NCI-H524 treated with DMSO at 0.1 percent for 48 hours (cell line): ENCODE results near the gene PCBP3.

Experiments
- DNase-seq: peaks from one replicate; lab custom pipeline; 2025; lab: John Stamatoyannopoulos, UW

PCBP3 gene

DNA sequence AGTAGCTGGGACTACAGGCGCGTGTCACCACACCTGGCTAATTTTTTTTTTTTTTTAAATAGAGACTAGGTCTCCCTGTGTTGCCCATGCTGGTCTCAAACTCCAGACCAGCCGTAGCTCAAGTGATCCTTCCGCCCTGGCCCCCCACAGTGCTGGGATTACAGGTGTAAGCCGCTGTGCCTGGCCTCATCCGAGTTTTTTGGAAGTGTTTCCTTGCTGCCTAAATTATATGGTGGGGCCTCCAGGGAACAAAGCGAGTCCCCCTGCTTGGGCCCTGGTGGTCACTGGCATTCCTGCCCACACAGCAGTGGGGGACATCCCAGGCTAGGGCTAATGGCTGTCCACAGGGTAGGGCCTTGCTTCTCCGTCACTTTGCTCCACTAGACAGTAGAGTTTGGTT, 143.8 kb downstream of the PCBP3 start:
- DNase-seq: no peak

DNA sequence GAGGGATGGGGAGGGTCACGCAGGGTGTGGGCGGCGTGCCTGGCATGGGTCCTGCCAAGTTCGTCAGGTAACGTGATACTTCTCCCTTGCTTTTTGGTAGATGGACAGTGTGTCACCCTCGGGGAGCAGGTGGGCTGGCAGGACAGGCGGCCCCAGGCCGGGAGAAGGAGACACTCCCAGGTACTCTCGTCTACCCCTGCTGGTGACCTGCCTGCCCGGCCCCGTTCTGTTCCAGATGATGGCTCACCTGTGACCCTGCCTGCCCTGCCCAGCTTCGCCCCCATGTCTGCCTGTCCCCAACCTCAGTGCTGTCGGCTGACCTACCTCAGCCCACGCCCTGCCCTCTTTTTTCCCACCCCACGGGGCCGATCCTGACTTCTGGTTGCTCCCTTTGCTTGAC, 144.7 kb downstream of the PCBP3 start:
- no peak for DNase-seq

DNA sequence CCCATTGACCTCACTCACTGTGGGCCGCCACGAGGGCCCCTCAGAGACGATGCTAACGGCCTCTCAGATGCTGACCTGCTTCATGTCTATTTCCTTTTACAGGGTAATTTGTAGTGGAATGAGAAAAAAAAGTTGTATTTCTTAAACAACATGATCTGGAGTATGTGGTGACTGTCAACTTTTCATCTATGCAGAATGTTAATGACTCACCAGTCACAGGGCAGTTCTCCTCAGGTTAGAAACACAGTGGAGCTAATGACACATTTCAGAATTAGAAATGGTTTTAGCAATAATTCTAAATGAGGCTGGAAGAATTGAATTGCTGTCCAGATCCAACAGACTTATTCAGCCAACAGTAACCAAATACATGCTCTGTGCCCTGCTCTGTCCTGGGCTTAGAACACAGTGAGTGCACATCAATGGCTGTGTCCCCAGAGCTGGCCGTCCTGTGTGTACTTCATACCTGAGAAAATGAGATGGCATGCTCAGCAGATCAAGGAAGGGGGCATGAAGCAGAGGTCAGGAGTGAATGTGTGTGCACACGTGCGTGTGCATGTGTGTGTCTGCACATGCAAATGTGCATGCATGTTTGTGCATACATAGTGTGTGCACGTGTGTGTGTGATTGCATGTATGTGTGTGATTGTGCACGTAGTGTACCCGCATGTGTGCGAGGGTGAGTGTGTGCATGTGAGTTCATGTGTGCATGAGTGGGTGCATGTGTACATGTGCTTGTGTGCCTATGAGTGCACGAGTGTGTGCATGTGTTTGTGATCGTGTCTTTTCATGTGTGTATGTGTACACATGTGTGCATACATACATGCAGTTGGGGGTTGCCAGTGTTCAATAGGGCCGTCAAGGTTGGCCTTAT, 145.3 kb downstream of the PCBP3 start:
- DNase-seq: no peak

DNA sequence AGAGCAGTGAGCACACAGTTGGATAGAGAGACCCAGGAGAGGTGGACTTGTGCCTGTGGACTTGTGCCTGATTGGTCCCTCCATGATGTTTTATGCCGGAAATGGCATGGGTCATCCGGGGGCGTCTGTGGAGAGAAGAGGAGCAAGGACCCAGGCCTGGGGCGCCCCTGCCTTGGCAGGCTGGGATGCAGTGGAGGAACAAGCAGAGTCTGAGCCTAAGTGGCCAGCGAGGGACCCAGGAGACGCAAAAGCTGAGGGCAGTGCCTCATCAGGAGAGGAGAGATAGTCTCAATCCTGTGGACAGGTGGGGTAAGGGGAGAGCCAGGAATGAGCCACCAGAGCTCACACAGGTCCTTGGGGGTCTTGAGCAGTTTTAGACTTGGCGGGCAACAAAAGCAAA, 146.9 kb downstream of the PCBP3 start:
- no peak for DNase-seq

DNA sequence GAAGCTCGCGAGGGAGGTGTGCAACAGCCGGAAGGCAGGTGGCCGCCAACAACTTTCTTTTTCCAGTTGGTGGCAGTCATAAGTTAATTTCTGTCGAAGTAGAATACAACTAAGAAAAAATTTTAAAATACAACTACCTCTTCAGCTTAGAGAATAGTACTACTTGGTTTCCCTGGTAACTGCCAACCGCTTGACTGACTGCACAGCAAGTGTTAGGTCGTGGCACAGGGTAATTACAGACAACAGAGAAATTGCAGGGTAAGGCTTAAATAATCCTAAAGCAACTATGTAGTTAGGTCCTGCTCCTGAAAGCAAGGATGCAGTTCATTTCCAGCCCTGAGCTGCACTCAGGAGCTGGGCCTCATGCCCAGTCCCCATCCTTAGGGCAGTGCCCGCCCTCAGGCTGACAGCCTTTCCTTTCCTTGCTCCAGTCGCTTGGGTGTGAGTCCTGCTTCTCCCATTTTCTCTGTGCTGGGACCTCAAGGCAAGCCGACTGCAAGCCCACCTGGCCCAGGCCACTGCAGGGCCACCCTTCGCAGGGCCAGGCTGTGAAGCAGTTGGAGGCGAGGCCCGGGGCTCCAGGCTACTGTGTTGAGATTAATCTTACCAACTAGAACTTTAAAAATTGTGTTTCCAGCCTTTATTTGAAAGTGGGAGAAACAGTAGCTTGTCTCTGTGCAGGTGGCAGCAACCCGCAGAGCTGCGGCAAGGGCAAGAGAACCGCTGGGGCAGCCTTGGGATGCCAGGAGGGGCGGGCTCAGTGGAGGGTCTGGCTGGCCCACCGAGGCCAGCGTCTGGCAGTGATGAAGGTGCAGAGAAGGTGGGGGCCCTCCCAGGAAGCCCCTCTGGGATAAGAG, 148.3 kb downstream of the PCBP3 start:
- DNase-seq: no peak

DNA sequence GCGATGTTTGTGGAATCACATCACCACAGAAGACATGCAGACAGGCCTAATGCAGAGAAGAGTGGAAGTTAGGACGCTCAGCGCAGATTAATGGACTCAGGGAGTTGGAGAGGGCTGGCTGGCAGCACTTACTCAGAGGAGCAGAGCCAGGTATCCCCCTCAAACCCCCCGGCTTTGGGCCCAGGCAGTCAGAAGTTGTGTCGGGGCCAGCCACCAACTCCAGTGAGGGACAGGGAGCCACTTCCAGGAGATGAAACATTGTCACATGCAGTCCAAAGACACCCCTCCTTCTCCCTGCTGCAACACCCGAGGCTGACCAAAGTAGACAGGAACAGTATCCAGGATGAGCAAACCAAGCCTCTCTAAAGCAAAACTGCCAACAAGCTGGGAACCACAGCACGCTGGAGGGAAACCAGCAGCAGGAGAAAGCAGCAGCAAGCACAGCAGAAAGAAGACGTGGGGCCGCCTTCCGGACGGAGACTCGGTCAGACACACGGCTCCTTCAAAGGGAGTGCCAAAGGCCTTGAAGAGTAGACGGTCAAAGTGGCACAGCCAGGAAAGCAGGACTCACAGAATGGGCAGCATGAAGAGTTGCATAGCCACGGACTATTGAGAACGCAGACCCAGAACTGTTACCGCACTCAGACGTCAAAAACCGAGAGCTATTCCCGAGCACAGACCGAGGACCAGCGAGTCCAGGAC, 149.3 kb downstream of the PCBP3 start:
- DNase-seq: no peak

DNA sequence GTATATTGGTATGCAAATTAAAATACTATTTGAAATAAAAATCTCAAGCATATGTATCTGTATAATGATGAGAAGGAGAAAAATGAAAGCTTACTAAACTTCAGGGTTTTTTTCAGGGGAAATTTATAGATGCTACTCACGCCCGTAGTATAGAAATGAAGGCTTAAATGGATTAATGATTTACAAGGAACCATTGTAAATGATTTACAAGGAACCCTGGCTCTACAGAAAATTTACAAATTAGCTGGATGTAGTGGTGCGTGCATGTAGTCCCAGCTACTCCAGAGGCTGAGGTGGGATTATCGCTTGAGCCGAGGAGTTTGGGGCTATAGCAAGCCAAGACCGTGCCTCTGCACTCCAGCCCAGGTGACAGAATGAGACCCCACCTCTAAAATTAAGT, 150.5 kb downstream of the PCBP3 start:
- no peak for DNase-seq

DNA sequence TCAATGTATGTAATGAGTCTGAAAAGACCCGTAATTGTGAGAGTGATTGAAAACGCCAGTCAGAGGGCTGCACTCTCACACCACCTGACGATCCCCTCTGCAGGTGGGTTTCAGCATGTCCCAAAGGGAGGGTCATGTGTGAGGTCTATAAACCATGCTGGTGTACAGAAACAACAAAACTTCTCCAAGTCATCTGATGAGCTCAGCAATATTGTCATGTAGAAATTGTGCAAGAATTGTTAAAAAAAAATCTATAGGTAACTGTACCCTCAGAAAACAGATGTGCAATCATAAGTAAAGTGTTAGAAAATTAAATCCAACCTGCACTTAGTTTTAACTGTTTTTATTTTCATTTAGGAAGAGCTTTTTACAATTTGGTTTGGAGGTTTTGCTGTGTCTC, 152.5 kb downstream of the PCBP3 start:
- no peak for DNase-seq

DNA sequence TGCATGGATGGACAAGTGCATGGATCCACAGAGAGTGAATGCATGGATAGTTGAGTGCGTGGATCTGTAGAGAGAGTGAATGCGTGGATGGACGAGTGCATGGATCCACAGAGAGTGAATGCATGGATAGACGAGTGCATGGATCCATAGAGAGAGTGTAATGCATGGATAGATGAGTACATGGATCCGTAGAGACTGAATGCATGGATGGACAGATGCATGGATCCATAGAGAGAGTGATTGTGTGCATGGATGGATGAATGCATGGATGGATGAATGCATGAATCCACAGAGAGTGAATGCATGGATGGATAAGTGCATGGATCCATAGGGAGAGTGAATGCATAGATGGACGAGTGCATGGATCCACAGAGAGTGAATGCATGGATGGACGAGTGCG, 153.8 kb downstream of the PCBP3 start:
- no peak for DNase-seq

DNA sequence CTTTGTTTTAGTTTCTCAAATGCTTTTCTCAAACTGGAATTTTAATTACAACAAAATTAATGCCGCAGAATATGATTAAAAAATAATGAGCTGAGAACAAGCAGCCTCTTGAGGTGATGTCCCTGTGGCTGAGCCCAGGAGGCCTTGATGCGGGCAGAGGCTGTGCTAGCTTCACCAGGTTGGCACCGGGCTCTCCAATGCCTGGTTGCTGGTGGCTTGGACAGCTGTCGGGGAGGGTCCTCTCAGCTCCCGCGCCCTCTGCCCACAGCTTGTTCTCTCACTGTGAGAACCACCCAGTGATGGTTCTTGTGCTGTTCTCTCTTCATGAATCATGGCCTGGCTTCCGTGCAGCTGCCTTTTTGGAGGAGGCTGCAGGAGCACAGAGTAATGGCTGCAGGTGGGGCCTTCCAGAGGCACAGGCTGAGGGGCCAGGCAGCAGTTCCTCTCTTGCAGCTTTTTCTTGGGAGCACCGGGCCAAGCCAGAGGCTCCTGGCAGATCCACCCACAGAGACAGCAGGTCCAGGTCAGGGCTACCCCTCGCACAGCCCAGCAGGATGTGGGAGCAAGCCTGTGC, 156.3 kb downstream of the PCBP3 start:
- no peak for DNase-seq

DNA sequence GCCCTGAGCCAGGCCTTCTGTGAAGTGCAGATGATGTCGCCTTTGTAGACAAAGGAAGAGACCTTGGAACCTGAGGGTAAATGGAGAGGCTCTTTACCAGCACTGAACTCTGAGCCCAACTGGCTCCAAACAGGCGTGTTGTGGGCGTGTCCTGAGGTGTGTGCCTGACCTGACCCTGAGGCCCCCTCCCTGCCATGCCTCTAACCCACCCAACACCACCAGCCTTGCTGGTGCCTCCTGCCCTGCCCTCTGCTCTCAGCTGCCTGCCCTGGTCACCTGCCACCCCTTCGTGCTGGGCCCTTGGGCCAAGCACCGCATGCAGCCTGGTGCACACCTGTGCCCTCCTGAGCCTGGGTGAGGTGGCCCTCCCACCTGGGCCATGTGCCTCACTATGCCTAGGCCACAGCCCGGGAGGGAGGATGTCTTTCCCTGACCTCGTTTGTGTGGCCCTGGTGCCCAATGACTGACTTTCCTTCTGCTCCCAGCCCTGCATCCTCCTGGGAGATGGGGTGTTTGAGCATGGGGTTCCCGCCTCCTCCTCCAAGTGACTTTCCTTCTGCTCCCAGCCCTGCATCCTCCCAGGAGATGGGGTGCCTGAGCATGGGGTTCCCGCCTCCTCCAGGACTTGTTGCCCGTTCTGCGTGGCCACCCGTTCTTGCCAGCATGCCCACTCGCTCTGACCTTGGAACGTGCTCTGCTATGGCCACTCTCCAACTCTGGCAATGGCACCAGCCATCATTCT, 157.0 kb downstream of the PCBP3 start:
- no peak for DNase-seq

DNA sequence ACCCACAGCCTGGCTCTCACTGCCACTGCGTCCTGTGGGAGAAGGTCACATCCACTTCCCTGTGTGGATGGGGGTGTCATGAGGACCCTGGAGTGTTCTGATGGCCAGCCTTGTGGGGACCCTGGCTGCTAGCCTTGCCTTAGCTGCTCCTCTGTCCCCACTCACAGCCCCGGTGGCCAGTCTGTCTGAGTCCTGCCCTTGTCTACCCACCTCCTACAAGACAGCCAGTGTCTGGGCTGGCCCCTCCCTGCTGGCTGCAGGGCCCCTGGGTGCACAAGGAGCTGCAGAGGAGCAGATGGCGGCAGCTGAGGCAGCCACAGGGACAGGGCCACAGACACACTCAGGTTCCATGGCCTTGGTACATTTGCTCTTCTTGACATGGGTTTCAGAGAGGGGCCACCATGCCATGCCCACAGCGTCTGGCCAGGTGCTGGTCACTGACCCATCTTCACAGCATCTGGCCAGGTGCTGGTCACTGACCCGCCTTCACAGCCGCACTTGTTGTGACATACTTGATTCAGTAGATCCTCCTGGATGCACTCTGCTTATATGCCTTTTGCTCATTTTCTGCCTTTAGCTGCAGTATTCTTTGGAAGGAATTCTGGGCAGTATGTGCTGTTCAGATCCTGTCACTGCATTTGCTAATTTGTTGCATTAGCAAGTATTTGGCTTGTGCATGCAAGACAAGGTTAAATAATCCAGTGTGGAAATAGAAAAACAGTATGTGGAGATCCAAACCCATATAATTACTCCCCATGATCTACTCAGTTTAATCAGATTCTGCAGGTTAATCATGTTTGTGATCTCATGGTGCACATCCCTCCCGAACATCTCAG, 157.8 kb downstream of the PCBP3 start:
- no peak for DNase-seq

DNA sequence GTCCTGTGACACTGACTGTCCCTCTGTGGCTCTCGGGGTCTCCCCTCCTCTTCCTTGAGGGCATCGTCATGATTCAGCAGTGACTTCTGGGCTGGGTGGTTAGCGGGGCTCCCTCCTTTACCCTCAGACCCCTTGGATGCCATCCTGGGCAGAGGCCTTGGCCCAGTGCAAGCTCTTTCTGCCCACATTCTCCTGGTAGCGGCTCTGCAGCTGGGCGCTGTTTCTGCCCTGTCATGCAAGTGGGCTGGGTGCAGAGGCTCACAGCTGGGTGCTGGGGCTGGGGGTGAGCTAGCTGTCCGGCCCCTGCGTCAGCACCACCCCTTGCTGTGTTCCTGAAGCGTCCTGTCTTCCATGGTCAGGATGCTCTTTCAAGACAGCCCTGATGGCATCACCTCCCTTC, 158.5 kb downstream of the PCBP3 start:
- DNase-seq: no peak

DNA sequence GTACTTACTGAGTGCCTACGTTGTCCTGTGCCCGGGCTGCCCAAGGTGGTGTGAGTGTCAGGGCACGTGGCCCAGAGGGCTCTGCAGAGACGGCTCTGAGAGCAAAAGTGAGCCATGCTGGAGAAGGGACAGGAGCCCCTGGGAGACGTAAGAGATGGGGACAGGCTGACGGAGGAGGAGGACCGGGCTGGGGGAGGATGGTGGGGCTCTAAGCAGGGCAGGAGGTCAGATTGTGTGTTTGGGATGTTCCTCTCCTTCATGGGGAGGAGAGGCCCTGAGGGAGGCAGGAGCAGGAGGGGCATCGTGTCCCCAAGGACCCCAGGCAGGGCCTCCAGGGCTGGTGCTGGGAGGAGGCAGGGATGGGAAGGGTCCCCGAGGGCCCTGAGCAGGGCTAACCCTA, 158.9 kb downstream of the PCBP3 start:
- DNase-seq: no peak

DNA sequence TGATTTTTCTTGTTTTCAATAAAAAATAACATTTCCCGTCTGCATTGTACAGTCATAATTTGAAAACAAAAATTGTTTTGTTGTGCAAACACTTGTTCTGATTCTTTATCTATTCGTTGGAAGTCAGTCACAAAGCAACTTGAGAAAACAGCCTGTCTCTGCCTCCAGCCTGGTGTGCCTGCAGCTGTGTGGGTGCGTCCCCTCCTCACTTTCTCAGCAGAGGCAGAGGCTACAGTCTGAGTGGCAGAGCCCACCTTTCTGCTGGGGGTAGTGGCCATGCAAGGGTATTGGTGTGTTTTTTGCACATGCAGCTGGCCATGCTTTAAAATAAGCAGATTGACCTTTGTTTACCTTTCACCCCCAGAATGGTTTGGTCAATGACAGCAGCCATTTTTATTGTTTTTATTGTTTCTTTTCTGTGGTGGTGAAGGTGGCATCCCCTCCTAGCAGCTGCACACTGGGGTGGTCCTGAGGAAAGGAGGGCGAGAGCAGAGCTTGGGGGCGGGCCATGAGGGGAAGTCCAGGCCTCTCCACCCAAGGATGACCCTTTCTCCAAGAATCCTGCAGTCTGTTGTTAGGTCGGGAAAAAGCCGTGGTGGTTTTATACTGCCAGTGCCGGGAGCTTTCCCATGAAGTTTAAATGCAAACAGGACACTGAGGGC, 159.6 kb downstream of the PCBP3 start:
- DNase-seq: no peak

DNA sequence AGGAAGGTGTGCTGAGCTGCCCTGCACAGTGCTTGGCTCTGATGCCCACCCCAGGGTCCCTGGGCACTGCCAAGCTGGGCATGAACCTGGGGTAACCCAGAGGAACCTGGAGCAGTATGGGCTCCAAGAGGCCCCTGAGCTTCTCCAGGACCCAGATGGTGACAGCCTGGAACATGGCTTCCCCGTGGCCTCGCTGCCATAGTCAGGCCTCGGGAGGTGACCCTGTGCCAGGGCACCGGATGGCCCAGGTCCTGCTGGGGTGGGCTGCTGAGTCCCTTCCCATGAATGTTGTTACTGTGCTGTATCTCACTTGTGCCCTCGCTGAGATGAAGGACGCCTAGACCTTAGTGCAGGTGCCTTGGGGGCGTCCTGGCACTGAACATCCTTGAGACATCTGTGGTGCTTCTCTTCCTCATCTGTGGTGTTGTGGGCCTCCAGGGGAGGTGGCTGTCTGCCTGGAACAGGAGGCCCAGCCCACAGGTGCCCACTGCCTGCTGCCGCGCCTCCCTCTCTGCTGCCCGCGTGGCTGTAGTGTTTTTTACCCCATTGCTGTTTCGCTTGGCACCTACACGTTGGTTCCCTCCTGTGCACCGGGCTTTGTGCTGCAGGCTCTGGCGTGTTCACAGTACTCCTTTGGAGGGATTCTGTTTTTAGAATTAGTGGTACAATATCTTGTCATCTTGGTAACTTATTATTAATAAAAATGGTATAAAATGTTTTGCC, 160.3 kb downstream of the PCBP3 start:
- no peak for DNase-seq

DNA sequence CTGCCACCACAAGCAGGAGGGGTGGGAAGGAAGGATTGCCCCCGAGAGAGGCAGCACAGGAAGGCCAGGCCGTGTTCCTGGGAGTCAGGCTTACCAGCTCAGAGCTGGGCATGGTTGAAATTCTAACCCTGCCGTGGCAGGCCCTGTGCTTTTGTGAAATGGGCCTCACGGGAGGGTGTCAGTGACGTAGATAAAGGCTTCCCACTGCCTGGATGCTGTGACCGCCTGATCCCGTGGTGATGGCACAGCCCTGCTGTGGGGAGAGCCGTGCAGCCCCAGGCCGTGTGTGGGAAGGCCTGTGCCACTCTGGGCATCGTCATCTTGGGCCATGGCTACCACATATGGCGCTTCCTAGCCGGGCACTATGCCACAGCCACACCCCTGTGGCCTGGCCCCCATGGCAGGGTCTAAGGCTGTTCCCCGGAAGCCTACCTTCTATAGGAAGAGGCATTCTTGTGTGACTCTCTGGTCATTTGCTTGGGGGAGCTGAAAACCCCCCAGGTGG, 161.3 kb downstream of the PCBP3 start:
- DNase-seq: no peak

DNA sequence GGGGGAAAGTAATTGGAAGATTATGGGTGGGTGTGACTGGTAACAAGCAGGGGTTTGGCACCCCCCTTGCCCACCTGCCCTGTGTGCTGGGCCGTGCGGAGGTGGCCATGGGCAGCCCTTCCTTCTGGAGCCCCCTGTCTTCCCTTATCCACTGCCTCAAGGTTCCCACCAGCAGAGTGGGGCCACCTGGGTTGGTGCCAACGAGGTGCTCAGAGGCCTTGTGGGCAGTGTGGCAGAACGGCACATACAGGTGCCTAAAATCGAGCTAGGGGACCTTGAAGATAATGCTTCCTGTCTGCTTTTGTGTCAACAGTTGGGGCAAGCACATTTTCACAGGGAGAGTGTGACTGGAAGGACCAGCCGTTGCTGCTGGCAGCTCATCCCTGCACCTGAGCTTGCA, 161.8 kb downstream of the PCBP3 start:
- no peak for DNase-seq

DNA sequence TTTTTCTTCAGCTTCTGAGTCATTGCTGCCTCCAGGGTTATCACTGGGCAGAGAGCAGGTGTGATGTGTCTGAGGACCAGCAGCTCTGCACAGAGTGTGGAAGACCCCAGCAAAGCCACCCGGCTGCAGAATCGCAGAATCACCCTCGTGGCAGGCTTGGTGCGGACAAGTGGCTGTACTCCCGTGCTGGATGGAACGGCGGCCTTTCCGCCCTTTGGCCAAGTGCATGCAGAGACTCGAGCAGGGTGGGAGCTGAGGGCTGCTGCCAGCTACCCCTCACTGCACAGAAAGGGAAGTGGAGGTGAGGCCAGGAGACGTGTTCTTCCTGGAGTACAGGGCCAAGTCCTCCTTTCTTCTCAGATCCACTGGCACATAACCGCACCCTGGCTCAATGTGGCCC, 162.5 kb downstream of the PCBP3 start:
- no peak for DNase-seq
